Small intestine (tissue), 7 donors: ENCODE measurements around the gene FEM1B. TPM values are rescaled to one million over a fixed set of nuclear protein-coding genes. Genes with fewer than 3 reads are reported as not detected.
"Not testable (repeated sequence)": the region's sequence is repeated elsewhere in the genome, so short reads cannot be mapped to it uniquely, and the experiment has no call there.

Experiments used
- DNase-seq, 2 donors: peaks; one replicate each; pipeline versions ENCODE4 v3.0.0 to v3.0.0-alpha.2; 2013
- FAIRE-seq: peaks from 2 replicates; lab custom pipeline; 2012; peaks lifted over from hg19 to GRCh38; lab: Jason Lieb, UNC
- H3K27ac ChIP-seq, 3 donors: one replicate each; pipeline ENCODE4 v1.5.1; 2013; ENCODE audit warnings: low read length in 2 of 3, mild to moderate bottlenecking in 2 of 3, control low read depth in 1 of 3, inconsistent platforms in 1 of 3, low read depth in 1 of 3, moderate library complexity in 1 of 3
- H3K27me3 ChIP-seq, 3 donors: one replicate each; pipeline ENCODE4 v1.6.1; 2013; ENCODE audit warnings: low read length in 3 of 3, inconsistent platforms in 1 of 3; ENCODE audit not compliant: control insufficient read depth in 3 of 3, insufficient read depth in 3 of 3
- H3K36me3 ChIP-seq, 3 donors: one replicate each; pipeline ENCODE4 v1.6.1; 2013; ENCODE audit warnings: low read length in 3 of 3, inconsistent platforms in 1 of 3, low read depth in 1 of 3, mild to moderate bottlenecking in 1 of 3, moderate library complexity in 1 of 3; ENCODE audit not compliant: control insufficient read depth in 3 of 3, insufficient read depth in 2 of 3
- H3K4me1 ChIP-seq, 3 donors: one replicate each; pipeline ENCODE4 v1.6.1; 2013; ENCODE audit warnings: low read length in 2 of 3, inconsistent platforms in 1 of 3, low read depth in 1 of 3, mild to moderate bottlenecking in 1 of 3, moderate library complexity in 1 of 3; ENCODE audit not compliant: control insufficient read depth in 3 of 3, insufficient read depth in 2 of 3
- H3K4me3 ChIP-seq, 3 donors: one replicate each; pipeline ENCODE4 v1.5.1; 2013; ENCODE audit warnings: low read length in 3 of 3, control low read depth in 1 of 3, inconsistent platforms in 1 of 3, low read depth in 1 of 3, mild to moderate bottlenecking in 1 of 3, moderate library complexity in 1 of 3
- H3K9me3 ChIP-seq, 2 donors: one replicate each; pipeline ENCODE4 v1.6.1; 2013; ENCODE audit warnings: low read depth in 1 of 2, low read length in 1 of 2; ENCODE audit not compliant: control insufficient read depth in 2 of 2, insufficient read depth in 1 of 2
- WGBS, 3 donors: extraction: QIAGEN DNeasy Blood & Tissue Kit; methylation state at CpG; one replicate each; pipeline ENCODE4 v1.1.7; 2013; 5-methylcytosine and 5-hydroxymethylcytosine counted together
- polyA plus RNA-seq, 4 donors: library from polyadenylated mRNA; stranded (reverse) in 3 of 4; unstranded in 1 of 4; fragments of 200-250 nt in 3 of 4; fragments of 120-200 nt in 1 of 4; gene quantifications; one replicate each; pipeline versions ENCODE4 v1.2.1 to v1.2.3, GENCODE V29; 2013
- donor health status: healthy with polysubstance abuse.
- donor health status: control.
- donor health status: control.
- donor health status: Bipolar disorder and iron deficiency.
- donor health status: healthy.

Gene FEM1B
- polyA plus RNA-seq, 4 donors, result 11.3 to 54.7 (median 13.6) TPM

DNA sequence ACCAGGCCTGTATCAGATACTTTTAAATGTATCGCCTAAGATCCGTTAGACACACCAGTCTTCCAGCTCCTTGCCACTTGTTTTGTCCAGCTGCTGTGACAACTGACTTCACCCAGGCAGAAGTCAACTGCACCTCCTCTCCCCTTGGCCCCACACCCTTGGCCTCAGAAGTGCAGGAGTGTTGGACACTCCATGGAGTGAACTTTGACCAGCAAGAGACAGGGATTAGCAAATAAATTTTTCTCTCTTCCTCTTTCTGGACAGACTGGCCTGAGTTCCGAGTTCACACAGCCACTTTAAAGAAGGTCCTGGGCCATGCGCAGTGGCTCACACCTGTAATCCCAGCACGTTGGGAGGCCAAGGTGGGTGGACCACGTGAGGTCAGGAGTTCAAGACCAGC, 45.1 kb upstream of the FEM1B start:
- Histone ChIP-seq H3K27ac (peak overlapping the region in 1 of 3 donors; percentile 40), H3K4me3 (no peak overlapping the region), H3K9me3 (no peaks in the 10 kb centered on the region), H3K27me3 (no peaks in the 10 kb centered on the region), H3K36me3 (peaks cover 0 to 3% (median 0%) of the 10 kb centered on the region in 3 donors), H3K4me1 (peaks cover 0 to 45% (median 12%) of the 10 kb centered on the region in 3 donors)
- 63 to 81% (median 78%) methylated on average over 6 of the region's 6 CpGs for WGBS, 3 donors
- peak; percentile 72 to 76 for DNase-seq
- no peak for FAIRE-seq

DNA sequence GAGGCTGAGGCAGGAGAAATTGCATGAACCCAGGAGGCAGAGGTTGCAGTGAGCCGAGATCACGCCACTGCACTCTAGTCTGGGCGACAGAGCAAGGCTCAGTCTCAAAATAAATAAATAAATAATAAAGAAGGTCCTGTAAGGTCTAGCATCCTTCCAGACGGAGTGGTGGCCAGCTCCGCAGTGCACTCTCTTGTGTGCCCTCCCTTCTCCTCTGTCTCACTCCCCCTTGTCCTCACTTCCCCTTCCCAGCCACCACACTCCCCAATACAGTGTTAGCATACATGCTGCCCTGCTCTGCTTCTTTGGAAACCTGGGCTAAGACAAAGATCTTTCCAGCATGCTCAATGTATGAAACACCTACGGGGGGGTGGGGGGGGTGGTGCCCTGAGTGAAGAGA, 44.6 kb upstream of the FEM1B start:
- WGBS, 3 donors, result 82 to 93% (median 84%) methylated on average over 6 of the region's 6 CpGs
- FAIRE-seq (no peak), DNase-seq (no peak)
- no peak overlapping the region for H3K4me3 ChIP-seq
- peaks cover 0 to 2% (median 0%) of the 10 kb centered on the region in 3 donors for H3K36me3 ChIP-seq
- H3K4me1 ChIP-seq, result peaks cover 0 to 44% (median 8%) of the 10 kb centered on the region in 3 donors
- H3K27me3 ChIP-seq, result no peaks in the 10 kb centered on the region
- peak overlapping the region in 1 of 3 donors; percentile 40 for H3K27ac ChIP-seq
- H3K9me3 ChIP-seq, result no peaks in the 10 kb centered on the region

DNA sequence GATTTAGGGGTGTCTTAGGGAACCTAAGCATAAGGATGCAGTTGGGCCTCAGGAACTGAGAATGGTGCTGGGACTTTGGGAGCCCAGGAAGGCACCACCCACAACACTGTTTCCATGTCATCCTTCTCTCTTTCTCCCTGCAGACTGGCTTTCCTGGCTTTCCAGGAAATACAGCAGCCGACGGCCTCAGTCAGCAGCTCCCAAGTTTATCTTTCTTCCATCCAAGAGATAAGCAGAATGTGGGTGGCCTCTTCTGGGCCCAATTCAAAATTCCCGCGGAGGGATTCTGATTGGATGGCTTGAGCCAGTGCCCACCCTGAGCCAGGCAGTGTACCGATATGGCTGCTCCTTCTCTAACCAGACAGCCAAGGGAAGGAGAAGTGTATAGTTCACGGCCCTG, 43.5 kb upstream of the FEM1B start:
- no peak overlapping the region for H3K4me3 ChIP-seq
- H3K36me3 ChIP-seq, result no peaks in the 10 kb centered on the region
- H3K27ac ChIP-seq, result peak overlapping the region in 1 of 3 donors; percentile 50
- no peak for FAIRE-seq
- whole genome bisulfite sequencing, 3 donors, result 42 to 59% (median 56%) methylated on average over 6 of the region's 6 CpGs
- H3K9me3 ChIP-seq, result no peaks in the 10 kb centered on the region
- H3K27me3 ChIP-seq, result no peaks in the 10 kb centered on the region
- DNase-seq, result peak in 1 of 2 donors; percentile 55
- peaks cover 0 to 37% (median 3%) of the 10 kb centered on the region in 3 donors for H3K4me1 ChIP-seq

DNA sequence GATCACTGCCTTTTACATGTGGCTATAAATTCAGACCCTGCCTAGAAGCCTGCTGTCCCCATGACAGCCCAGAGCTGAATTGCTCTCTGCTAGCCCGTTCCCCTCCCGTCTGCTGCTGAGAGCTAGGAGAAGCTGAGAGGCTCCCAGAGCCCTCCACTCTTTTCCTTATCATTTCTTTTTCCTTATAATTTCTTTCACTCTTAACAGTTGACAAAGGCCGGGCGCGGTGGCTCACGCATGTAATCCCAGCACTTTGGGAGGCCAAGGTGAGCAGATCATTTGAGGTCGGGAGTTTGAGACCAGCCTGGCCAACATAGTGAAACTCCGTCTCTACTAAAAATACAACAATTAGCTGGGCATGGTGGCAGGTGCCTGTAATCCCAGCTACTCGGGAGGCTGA, 43.0 kb upstream of the FEM1B start:
- not testable (repeated sequence) for H3K27me3 ChIP-seq, FAIRE-seq, H3K4me3 ChIP-seq, DNase-seq, H3K36me3 ChIP-seq, H3K9me3 ChIP-seq
- 88 to 92% (median 91%) methylated on average over 9 of the region's 9 CpGs for WGBS, 3 donors
- H3K27ac ChIP-seq, result peak overlapping the region in 1 of 3 donors; percentile 50
- H3K4me1 ChIP-seq, result peaks cover 0 to 37% (median 3%) of the 10 kb centered on the region in 3 donors

DNA sequence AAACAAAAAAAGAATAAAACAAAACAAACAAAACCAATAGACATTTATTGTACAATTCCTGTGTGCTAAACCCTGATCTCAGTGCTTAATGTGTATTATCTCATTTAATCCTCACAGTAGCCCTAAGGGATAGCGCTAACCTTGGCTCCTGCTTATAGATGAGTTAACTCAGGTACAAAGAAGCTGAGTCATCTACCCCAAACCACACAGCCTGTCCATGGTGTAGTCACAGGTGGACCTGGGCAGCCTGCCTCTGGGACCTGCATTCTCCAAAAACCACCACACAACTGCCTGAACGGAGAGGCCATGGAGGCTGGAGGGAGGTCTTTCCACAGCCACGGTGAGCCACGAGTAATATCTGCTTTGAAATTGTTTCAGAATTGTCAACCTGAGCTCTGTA, 42.5 kb upstream of the FEM1B start:
- no peak for FAIRE-seq
- WGBS, 3 donors, result 86 to 94% (median 92%) methylated on average over 4 of the region's 4 CpGs
- no peaks in the 10 kb centered on the region for H3K27me3 ChIP-seq
- no peaks in the 10 kb centered on the region for H3K36me3 ChIP-seq
- H3K4me1 ChIP-seq, result peaks cover 0 to 35% (median 3%) of the 10 kb centered on the region in 3 donors
- no peak overlapping the region for H3K27ac ChIP-seq
- no peak overlapping the region for H3K4me3 ChIP-seq
- H3K9me3 ChIP-seq, result no peaks in the 10 kb centered on the region
- DNase-seq, result no peak

DNA sequence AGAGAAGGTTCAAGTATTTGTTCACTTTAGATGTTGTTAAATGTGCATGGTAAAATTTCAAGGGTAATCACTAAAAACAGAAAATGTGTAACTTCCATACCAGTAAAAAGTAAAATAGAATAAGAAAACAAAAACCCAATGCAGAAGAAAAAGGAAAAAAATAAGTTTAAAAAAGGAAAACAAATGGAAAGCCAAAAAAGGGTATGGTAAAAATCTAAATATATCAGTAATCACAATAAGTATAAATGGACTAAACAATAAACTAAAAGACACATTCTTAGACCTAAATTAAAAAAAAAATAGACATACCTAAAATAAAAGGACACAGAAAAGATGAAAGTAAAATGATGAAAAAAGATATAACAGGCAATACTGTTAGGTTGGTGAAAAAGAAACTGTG, 38.5 kb upstream of the FEM1B start:
- FAIRE-seq (peak; percentile 23), DNase-seq (no peak)

DNA sequence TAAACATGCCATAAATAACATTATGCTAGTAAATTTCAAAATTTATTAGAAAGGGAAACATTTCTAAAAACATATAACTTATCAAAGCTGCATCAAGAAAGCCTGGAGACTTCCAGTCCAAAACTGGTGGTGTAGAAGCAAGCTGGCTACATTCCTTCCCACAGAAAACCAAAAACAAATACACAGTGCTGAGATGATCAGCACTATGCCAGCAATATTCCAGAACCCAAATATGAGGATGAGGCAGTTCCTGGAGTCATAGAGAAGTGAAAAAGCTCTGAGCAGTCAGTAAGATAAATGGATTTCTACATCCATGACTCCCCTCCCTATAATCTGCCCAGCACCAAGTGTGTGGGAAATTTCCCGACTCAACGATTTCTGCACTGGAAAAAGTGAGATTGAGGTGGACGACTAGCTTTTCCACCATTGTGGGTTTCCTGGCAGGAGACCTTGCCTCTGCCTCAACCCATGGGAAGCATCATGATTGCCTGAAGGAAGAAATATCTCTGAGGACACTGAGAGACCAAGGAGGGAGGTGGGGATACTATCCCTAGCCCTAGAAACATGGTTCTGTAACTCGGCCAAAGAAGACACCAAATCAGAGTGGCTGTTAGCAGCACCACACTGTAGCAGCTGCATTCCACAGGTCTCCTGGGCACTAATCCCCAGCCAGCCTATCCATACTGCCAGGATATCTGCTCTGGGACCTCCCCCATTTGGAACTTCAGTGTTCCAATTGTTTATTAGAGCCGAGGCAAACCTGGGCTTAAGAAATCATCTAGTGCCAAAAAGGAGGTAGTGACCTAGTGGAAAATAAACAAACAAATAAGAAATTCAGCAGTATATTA, 36.2 kb upstream of the FEM1B start:
- H3K9me3 ChIP-seq, result peaks cover 0 to 25% of the 10 kb centered on the region in 2 donors
- no peak for FAIRE-seq
- DNase-seq, result no peak
- no peak overlapping the region for H3K27ac ChIP-seq
- H3K36me3 ChIP-seq, result peaks cover 0 to 2% (median 0%) of the 10 kb centered on the region in 3 donors
- H3K27me3 ChIP-seq, result no peaks in the 10 kb centered on the region
- H3K4me1 ChIP-seq, result no peaks in the 10 kb centered on the region
- WGBS, 3 donors, result 76 to 88% (median 85%) methylated on average over 5 of the region's 5 CpGs
- no peak overlapping the region for H3K4me3 ChIP-seq

More for the DNA sequence above, 38.5 kb upstream of the FEM1B start:
- Histone ChIP-seq H3K27ac (no peak overlapping the region), H3K27me3 (no peaks in the 10 kb centered on the region), H3K4me3 (no peak overlapping the region), H3K36me3 (no peaks in the 10 kb centered on the region), H3K9me3 (peaks cover 0 to 14% of the 10 kb centered on the region in 2 donors), H3K4me1 (peaks cover 0 to 5% (median 0%) of the 10 kb centered on the region in 3 donors)

DNA sequence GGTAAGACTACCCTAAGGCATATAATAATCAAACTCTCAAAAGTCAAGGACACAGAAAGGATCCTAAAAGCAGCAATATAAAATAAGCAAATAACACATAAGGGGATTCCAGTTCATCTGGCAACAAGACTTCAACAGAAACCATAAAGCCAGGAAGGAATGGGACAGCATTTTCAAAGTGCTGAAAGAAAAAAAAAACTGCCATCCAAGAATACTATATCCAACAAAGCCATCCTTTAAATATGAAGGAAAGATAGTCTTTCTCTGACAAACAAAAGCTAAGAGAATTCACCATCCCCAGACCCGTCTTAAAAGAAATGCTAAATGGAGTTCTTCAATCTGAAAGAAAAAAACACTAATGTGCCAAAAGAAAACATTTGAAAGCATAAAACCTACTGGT, 33.3 kb upstream of the FEM1B start:
- no peak for DNase-seq
- Histone ChIP-seq H3K36me3 (peaks cover 0 to 2% (median 0%) of the 10 kb centered on the region in 3 donors), H3K4me1 (no peaks in the 10 kb centered on the region), H3K4me3 (no peak overlapping the region), H3K27ac (no peak overlapping the region), H3K27me3 (no peaks in the 10 kb centered on the region), H3K9me3 (peaks cover 0 to 25% of the 10 kb centered on the region in 2 donors)
- 100% methylated on average over 1 of the region's 1 CpG for WGBS, 3 donors
- FAIRE-seq, result no peak
